HepG2 (cell line): ENCODE results near the gene NSMCE1. TPM values are rescaled to one million over a fixed set of nuclear protein-coding genes. Genes with fewer than 3 reads are reported as not detected.

ENCODE experiments used
- AKAP8 ChIP-seq: sonication (generic); formaldehyde crosslinking; IDR thresholded peaks from 2 replicates; pipeline ENCODE4 v1.5.1; 2020; ENCODE audit warnings: mild to moderate bottlenecking, missing genetic modification reagents
- BHLHE40 ChIP-seq: IDR thresholded peaks from 2 replicates; pipeline ENCODE4 v1.6.1; 2011; ENCODE audit warnings: low read length, improper control_type of control experiment
- GFI1 ChIP-seq: sonication (generic); formaldehyde crosslinking; IDR thresholded peaks from 2 replicates; pipeline ENCODE4 v1.5.0; 2020; ENCODE audit warnings: missing genetic modification reagents, mild to moderate bottlenecking, borderline replicate concordance
- HMG20A ChIP-seq: IDR thresholded peaks from 2 replicates; pipeline ENCODE4 v1.6.1; 2016; ENCODE audit warnings: borderline replicate concordance
- IRX3 ChIP-seq: sonication (generic); formaldehyde crosslinking; IDR thresholded peaks from 2 replicates; pipeline ENCODE4 v1.8.1; 2023; ENCODE audit warnings: mild to moderate bottlenecking, low read depth, missing genetic modification reagents, borderline replicate concordance
- JUNB ChIP-seq: sonication (generic); formaldehyde crosslinking; IDR thresholded peaks from 2 replicates; pipeline ENCODE4 v1.8.0; 2022; ENCODE audit warnings: missing genetic modification reagents, mild to moderate bottlenecking, borderline replicate concordance
- KDM6A ChIP-seq: IDR thresholded peaks from 2 replicates; pipeline ENCODE4 v1.6.1; 2016; ENCODE audit warnings: low read depth
- RBAK ChIP-seq: sonication (generic); formaldehyde crosslinking; IDR thresholded peaks from 2 replicates; pipeline ENCODE4 v1.5.1; 2020; ENCODE audit warnings: mild to moderate bottlenecking, missing genetic modification reagents
- REPIN1 ChIP-seq: sonication (generic); formaldehyde crosslinking; IDR thresholded peaks from 2 replicates; pipeline ENCODE4 v1.8.0; 2022; ENCODE audit warnings: missing genetic modification reagents, low read depth, mild to moderate bottlenecking, borderline replicate concordance
- RFX5 ChIP-seq: IDR thresholded peaks from 2 replicates; pipeline ENCODE4 v1.6.1; 2011; ENCODE audit warnings: low read depth, low read length, improper control_type of control experiment
- RFXAP ChIP-seq: sonication (generic); formaldehyde crosslinking; IDR thresholded peaks from 2 replicates; pipeline ENCODE4 v1.4.0; 2020; ENCODE audit warnings: missing genetic modification reagents, borderline replicate concordance
- SIN3B ChIP-seq: fragments of 150-350 bp; IDR thresholded peaks from 2 replicates; pipeline ENCODE4 v1.6.1; 2014; ENCODE audit warnings: low read length
- SRSF1 ChIP-seq: fragments of 200-400 bp; formaldehyde crosslinking; optimal IDR thresholded peaks from 2 replicates; pipeline ENCODE3; 2017; ENCODE audit warnings: mild to moderate bottlenecking, low read depth, low read length, moderate library complexity
- ZBTB42 ChIP-seq: sonication (generic); formaldehyde crosslinking; IDR thresholded peaks from 2 replicates; pipeline ENCODE4 v1.5.0; 2020; ENCODE audit warnings: mild to moderate bottlenecking, missing genetic modification reagents
- ZNF331 ChIP-seq: sonication (generic); formaldehyde crosslinking; IDR thresholded peaks from 2 replicates; pipeline ENCODE4 v1.4.0; 2020; ENCODE audit warnings: missing genetic modification reagents
- ZNF496 ChIP-seq: sonication (generic); formaldehyde crosslinking; IDR thresholded peaks from 2 replicates; pipeline ENCODE4 v1.8.1; 2023; ENCODE audit warnings: mild to moderate bottlenecking, moderate library complexity, missing genetic modification reagents; ENCODE audit not compliant: insufficient replicate concordance
- ZNF674 ChIP-seq: sonication (generic); formaldehyde crosslinking; IDR thresholded peaks from 2 replicates; pipeline ENCODE4 v1.5.0; 2020; ENCODE audit warnings: low read depth, mild to moderate bottlenecking, missing genetic modification reagents
- ZNF841 ChIP-seq: sonication (generic); formaldehyde crosslinking; IDR thresholded peaks from 2 replicates; pipeline ENCODE4 v1.8.1; 2023; ENCODE audit warnings: missing genetic modification reagents, borderline replicate concordance
- polyA plus RNA-seq, 8 experiments: library from polyadenylated mRNA; depleted of rRNA in 3 of 8; stranded (reverse) in 7 of 8; unstranded in 1 of 8; fragments of >200 nt; fragmentation: Illumina TruSeq in 4 of 8; extraction: Trizol in 4 of 8; gene quantifications; 2 replicates each; pipeline versions ENCODE4 v1.2.1 to v1.2.3, GENCODE V29; 2011 to 2016; ENCODE audit warnings: low read depth in 4 of 8, missing spikeins in 1 of 8, mixed read lengths in 1 of 8; ENCODE audit not compliant: insufficient read depth in 1 of 8
- total RNA-seq, 5 experiments: library from RNA; depleted of rRNA; stranded (reverse); fragments of >200 nt; fragmentation: Illumina TruSeq; extraction: Trizol; gene quantifications; 2 replicates each; pipeline ENCODE4 v1.2.3, GENCODE V29; 2016; ENCODE audit warnings: low read depth in 1 of 5
- TF ChIP-seq, protein P1 (sequence below): IDR thresholded peaks from 2 replicates; pipeline ENCODE4 v1.6.1; 2016; ENCODE audit warnings: control low read depth
- TF ChIP-seq, protein P2 (sequence below): sonication (generic); formaldehyde crosslinking; IDR thresholded peaks from 2 replicates; pipeline ENCODE4 v1.5.1; 2020; ENCODE audit warnings: missing genetic modification reagents, mild to moderate bottlenecking, borderline replicate concordance
- TF ChIP-seq, protein P3 (sequence below): sonication (generic); formaldehyde crosslinking; IDR thresholded peaks from 2 replicates; pipeline ENCODE4 v1.5.0; 2020; ENCODE audit warnings: mild to moderate bottlenecking, low read depth, missing genetic modification reagents, borderline replicate concordance
- TF ChIP-seq, protein P4 (sequence below): sonication (generic); formaldehyde crosslinking; IDR thresholded peaks from 2 replicates; pipeline ENCODE4 v1.8.0; 2022; ENCODE audit warnings: missing genetic modification reagents, mild to moderate bottlenecking, moderate library complexity, borderline replicate concordance

The NSMCE1 gene
- total and polyA plus RNA-seq, 2 of the 13 experiments (the other 11 are each of a cell fraction or from before 2014, with no cell fraction given), result 42.7 to 52.9 TPM

DNA sequence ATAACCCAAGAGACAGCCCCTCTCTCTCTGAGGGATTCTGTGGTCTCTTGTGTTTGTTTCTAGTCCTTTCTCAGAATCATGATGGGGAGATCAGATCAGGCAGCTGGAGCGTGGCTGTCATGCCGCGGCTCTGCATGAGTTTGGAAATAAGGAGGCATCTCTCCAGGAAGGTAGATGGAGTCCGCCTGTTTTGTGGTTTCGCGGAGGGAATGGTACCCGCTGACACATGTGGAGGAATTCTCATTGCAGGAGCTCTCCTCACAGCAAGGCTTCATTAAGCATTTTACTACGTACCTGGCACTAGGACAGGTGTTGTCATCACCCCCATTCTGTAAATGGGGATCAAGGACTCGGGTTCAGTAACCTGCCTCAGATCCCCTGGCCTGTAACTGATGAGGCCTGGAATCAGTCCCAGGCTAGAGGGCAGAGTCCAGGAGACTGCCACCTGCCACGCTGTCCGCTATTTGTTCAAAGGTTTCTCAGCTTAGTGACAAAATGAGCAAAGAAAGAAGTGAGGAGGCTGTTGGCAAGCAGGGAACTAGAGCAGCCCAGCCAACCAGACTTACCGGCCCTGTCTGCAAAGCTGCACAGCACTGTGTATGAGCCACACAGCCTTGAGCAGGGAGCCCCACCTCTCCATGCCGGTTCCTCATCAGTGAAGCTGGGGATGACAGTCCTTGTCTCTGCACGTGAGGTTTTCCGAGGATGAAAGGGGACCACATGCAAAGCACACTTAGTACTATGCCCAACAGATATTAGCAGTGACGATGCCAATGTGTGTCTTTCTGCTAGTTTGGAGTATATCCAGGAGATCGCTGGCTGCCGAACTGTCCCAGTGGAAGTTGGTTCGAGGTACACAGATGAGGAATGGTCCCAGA, 54.2 kb downstream of the NSMCE1 start (continued):
- no peak for TF ChIP-seq IRX3
- no peak for TF ChIP-seq JUNB (CRISPR knock-in tag)
- no peak for TF ChIP-seq SIN3B
- TF ChIP-seq, protein P1, sequence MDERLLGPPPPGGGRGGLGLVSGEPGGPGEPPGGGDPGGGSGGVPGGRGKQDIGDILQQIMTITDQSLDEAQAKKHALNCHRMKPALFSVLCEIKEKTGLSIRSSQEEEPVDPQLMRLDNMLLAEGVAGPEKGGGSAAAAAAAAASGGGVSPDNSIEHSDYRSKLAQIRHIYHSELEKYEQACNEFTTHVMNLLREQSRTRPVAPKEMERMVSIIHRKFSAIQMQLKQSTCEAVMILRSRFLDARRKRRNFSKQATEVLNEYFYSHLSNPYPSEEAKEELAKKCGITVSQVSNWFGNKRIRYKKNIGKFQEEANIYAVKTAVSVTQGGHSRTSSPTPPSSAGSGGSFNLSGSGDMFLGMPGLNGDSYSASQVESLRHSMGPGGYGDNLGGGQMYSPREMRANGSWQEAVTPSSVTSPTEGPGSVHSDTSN (CRISPR knock-in tag), result 0 out of 2 replicates have a peak, but pooled peaks have one; percentile 12
- TF ChIP-seq, protein P2, sequence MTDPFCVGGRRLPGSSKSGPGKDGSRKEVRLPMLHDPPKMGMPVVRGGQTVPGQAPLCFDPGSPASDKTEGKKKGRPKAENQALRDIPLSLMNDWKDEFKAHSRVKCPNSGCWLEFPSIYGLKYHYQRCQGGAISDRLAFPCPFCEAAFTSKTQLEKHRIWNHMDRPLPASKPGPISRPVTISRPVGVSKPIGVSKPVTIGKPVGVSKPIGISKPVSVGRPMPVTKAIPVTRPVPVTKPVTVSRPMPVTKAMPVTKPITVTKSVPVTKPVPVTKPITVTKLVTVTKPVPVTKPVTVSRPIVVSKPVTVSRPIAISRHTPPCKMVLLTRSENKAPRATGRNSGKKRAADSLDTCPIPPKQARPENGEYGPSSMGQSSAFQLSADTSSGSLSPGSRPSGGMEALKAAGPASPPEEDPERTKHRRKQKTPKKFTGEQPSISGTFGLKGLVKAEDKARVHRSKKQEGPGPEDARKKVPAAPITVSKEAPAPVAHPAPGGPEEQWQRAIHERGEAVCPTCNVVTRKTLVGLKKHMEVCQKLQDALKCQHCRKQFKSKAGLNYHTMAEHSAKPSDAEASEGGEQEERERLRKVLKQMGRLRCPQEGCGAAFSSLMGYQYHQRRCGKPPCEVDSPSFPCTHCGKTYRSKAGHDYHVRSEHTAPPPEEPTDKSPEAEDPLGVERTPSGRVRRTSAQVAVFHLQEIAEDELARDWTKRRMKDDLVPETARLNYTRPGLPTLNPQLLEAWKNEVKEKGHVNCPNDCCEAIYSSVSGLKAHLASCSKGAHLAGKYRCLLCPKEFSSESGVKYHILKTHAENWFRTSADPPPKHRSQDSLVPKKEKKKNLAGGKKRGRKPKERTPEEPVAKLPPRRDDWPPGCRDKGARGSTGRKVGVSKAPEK, result no peak
- TF ChIP-seq, protein P3, sequence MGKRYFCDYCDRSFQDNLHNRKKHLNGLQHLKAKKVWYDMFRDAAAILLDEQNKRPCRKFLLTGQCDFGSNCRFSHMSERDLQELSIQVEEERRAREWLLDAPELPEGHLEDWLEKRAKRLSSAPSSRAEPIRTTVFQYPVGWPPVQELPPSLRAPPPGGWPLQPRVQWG, result no peak
- TF ChIP-seq RFXAP (CRISPR knock-in tag), result peak; percentile 63; the same call in 1 of the 2 replicates
- TF ChIP-seq HMG20A (CRISPR knock-in tag), result peak; percentile 63; the same call in 1 of the 2 replicates
- peak; percentile 9; the same call in 1 of the 2 replicates for TF ChIP-seq RFX5
- peak; percentile 53; the same call in 1 of the 2 replicates for TF ChIP-seq GFI1
- no peak for TF ChIP-seq ZNF841 (CRISPR knock-in tag)
- TF ChIP-seq ZNF331 (CRISPR knock-in tag), result peak; percentile 61; the same call in 1 of the 2 replicates
- TF ChIP-seq, protein P4, sequence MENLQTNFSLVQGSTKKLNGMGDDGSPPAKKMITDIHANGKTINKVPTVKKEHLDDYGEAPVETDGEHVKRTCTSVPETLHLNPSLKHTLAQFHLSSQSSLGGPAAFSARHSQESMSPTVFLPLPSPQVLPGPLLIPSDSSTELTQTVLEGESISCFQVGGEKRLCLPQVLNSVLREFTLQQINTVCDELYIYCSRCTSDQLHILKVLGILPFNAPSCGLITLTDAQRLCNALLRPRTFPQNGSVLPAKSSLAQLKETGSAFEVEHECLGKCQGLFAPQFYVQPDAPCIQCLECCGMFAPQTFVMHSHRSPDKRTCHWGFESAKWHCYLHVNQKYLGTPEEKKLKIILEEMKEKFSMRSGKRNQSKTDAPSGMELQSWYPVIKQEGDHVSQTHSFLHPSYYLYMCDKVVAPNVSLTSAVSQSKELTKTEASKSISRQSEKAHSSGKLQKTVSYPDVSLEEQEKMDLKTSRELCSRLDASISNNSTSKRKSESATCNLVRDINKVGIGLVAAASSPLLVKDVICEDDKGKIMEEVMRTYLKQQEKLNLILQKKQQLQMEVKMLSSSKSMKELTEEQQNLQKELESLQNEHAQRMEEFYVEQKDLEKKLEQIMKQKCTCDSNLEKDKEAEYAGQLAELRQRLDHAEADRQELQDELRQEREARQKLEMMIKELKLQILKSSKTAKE (CRISPR knock-in tag), result no peak
- peak; percentile 66; the same call in 1 of the 2 replicates for TF ChIP-seq REPIN1 (CRISPR knock-in tag)
- peak; percentile 60 for TF ChIP-seq BHLHE40
- TF ChIP-seq ZNF496 (CRISPR knock-in tag), result no peak
- TF ChIP-seq ZNF674 (CRISPR knock-in tag), result no peak
- TF ChIP-seq SRSF1, result no peak
- TF ChIP-seq AKAP8 (CRISPR knock-in tag), result no peak
- peak; percentile 42; the same call in 1 of the 2 replicates for TF ChIP-seq KDM6A (CRISPR knock-in tag)
- no peak for TF ChIP-seq RBAK (CRISPR knock-in tag)
- TF ChIP-seq ZBTB42 (CRISPR knock-in tag), result no peak
